Uterus (tissue), 2 donors: Measurements from ENCODE around the gene PLXND1.

Source experiments
- CTCF ChIP-seq, 4 experiments: fragments of 200-600 bp in 2 of 4; fragments of 450-650 bp in 2 of 4; sonication (generic) in 2 of 4; IDR thresholded peaks; one replicate each; pipeline ENCODE4 v1.5.1; 2016 to 2019; ENCODE audit warnings: antibody characterized with exemption in 4 of 4, mild to moderate bottlenecking in 2 of 4, moderate library complexity in 1 of 4
- POLR2A ChIP-seq, 2 donors: fragments of 450-650 bp; IDR thresholded peaks; one replicate each; pipeline ENCODE4 v1.6.1; 2016; ENCODE audit warnings: antibody characterized with exemption in 2 of 2, mild to moderate bottlenecking in 1 of 2, moderate library complexity in 1 of 2

GRCh38 chr3:129555153-129555550 is 51.3 kb downstream of the PLXND1 start:
- no peak for TF ChIP-seq CTCF (IDR thresholded peaks at IDR 0.05)
- no peak for TF ChIP-seq POLR2A (IDR thresholded peaks at IDR 0.05)
